SK-N-MC (cell line): ENCODE data around the gene ITPKA.

ENCODE experiments used
- EZH2 ChIP-seq: fragments of 200-600 bp; sonication (generic); IDR thresholded peaks from one replicate; pipeline ENCODE4 v1.6.1; 2017; ENCODE audit warnings: antibody characterized with exemption
- POLR2AphosphoS5 ChIP-seq: IDR thresholded peaks from 2 replicates; pipeline ENCODE4 v1.6.1; 2012; ENCODE audit warnings: mild to moderate bottlenecking, low read depth, low read length, borderline replicate concordance

DNA sequence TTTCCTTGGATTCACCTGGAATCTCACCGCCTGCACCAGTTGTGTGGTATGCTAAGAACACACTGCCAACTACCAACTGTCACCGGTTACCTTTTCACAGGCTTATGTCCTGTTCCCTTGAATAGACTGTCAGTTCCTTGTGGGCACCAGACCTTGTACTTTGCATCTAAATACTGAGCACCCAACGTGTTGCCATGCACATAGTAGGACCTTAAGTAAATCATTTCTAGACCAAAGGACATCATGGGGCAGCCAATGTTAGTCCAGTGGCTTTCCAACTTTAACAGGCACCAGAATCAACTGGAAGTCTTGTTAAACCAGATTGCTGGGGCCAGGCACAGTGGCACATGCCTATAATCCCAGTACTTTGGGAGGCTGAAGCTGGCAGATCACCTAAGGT is 51.5 kb downstream of the ITPKA start:
- TF ChIP-seq POLR2AphosphoS5 (no peak), EZH2 (no peak)
